ENCODE results near the gene EYA2.

GRCh38 chr20:47075263-47075662 lies 180.6 kb downstream of the EYA2 start:
- no peak for TF ChIP-seq CTCF (IDR thresholded peaks at IDR 0.05)
- TF ChIP-seq EZH2phosphoT487 (IDR thresholded peaks at IDR 0.05), result no peak
- TF ChIP-seq EZH2 (IDR thresholded peaks at IDR 0.05), result no peak
